Daoy (cell line): ENCODE data around the gene CAPN13. TPM values are rescaled to one million over a fixed set of nuclear protein-coding genes. Genes with fewer than 3 reads are reported as not detected.

ENCODE experiments used
- DNase-seq: peaks from one replicate; pipeline ENCODE4 v3.0.0-alpha.2; 2015; ENCODE audit warnings: low read depth
- total RNA-seq: library from RNA; depleted of rRNA; stranded (reverse); fragments of >200 nt; shearing (Covaris generic); gene quantifications from 2 replicates; pipeline ENCODE4 v1.2.3, GENCODE V29; 2014

CAPN13 gene
- total RNA-seq, 1 experiment from 2014 or later: not detected

GRCh38 chr2:30786923-30787685 is 20.1 kb downstream of the CAPN13 start:
- DNase-seq: no peak

- DNase-seq: no peak
These were observed 22.6 kb downstream of the CAPN13 start for GRCh38 chr2:30784682-30785081.

GRCh38 chr2:30781961-30782533 is 25.2 kb downstream of the CAPN13 start:
- DNase-seq: no peak

- DNase-seq: no peak
These were observed 25.8 kb downstream of the CAPN13 start for GRCh38 chr2:30781451-30781850.

GRCh38 chr2:30780776-30781330 is 26.4 kb downstream of the CAPN13 start:
- DNase-seq: no peak

GRCh38 chr2:30778611-30779010 is 28.6 kb downstream of the CAPN13 start:
- no peak for DNase-seq

- no peak for DNase-seq
These were observed 29.4 kb downstream of the CAPN13 start for GRCh38 chr2:30777661-30778505.

GRCh38 chr2:30776831-30777635 is 30.2 kb downstream of the CAPN13 start:
- no peak for DNase-seq

- peak; percentile 47 for DNase-seq
These were observed 31.4 kb downstream of the CAPN13 start for GRCh38 chr2:30775833-30776232.

- no peak for DNase-seq
These were observed 35.1 kb downstream of the CAPN13 start for GRCh38 chr2:30772021-30772705.

- DNase-seq: no peak
These were observed 36.2 kb downstream of the CAPN13 start for GRCh38 chr2:30770816-30771576.

GRCh38 chr2:30769891-30770462 is 37.3 kb downstream of the CAPN13 start:
- DNase-seq: no peak

GRCh38 chr2:30769481-30769780 is 37.8 kb downstream of the CAPN13 start:
- no peak for DNase-seq

- no peak for DNase-seq
These were observed 38.4 kb downstream of the CAPN13 start for GRCh38 chr2:30768708-30769480.

GRCh38 chr2:30768036-30768686 is 39.1 kb downstream of the CAPN13 start:
- no peak for DNase-seq

GRCh38 chr2:30766666-30767065 is 40.6 kb downstream of the CAPN13 start:
- no peak for DNase-seq

GRCh38 chr2:30765876-30766470 is 41.3 kb downstream of the CAPN13 start:
- no peak for DNase-seq

- no peak for DNase-seq
These were observed 42.1 kb downstream of the CAPN13 start for GRCh38 chr2:30765191-30765590.
